Measurements from ENCODE around the gene IFITM2.
"Not testable (repeated sequence)": the region's sequence is repeated elsewhere in the genome, so short reads cannot be mapped to it uniquely, and the experiment has no call there.

IFITM2 gene

DNA sequence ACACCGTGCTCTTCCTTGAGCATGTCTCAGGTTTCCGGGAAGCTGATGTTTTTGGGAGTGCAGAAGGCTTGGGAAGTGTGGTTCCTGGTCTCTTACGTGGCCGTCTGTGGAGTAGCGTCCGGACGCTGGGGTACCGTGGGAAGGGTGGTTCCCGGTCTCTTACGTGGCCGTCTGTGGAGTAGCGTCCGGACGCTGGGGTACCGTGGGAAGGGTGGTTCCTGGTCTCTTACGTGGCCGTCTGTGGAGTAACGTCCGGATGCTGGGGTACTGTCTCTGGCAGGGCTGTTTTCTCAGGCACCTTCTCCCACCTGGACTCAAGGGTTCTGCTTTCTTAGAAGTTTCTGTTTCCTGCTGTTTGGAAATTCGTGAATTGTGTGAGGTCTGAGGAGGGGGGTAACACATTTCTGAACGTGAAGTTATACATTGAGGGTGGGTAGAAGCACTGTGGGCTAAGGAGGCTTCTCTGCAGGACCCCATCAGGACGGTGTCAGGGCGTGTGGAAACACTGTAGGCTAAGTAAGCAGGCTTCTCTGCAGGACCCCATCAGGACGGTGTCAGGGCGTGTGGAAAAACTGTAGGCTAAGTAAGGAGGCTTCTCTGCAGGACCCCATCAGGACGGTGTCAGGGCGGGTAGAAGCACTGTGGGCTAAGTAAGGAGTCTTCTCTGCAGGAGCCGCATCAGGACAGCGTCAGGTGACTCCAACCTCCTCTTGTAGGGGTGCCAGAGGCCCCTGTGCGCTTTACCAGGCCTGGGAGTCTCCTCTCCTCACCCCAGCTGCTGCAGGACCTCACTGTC lies 18.4 kb downstream of the IFITM2 start:
- no peak for DNase-seq (ENCODE audit: low read depth)

DNA sequence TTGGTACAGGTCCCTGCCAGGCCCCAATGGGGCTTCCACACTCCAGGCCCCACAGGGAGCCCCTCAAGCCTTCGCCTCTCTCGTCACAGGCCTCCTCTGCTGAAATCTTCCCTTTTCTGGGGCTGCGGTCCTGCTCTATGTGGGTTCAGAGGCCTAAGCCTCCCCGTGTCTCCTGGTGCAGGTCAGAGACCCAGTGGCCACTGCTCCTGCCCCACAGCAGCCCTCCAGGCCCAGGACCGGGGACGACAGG lies 18.9 kb downstream of the IFITM2 start:
- no peak for DNase-seq (ENCODE audit: low read depth)

DNA sequence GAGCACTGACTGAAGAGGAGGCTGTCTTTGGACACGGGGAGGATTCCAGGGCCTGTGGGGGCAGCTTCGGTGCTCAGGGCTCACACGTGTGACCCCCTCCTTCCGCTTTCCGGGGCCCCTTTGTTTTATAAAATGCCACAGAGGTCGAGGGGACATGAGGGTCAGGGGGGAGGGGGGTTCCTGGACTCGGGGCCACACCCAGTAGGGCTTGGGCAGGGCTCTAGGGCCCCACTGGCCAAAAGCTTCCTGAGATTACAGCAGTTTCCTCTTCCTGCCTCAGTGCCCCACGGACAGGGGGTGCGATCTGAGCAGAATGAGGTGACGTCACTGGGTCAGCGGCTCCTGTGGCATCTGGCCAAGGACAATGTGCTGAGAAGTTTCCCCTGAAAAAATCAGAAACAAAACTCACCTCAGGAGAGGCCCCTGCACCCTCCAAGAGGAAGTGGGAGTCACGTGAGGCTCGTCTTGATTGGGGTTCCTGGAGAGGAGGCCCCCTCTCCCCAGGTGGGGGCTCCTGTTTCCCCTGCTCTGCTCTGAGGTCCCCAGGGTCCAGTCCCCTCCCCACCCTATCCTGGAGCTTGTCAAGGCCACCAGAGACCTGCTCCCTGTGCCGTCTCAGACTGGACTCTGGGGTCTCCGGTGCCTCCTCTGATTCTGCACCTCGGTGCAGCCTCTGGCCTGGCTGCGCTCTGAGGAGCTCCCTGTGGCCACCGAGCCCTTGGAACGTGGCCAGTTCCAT lies 19.4 kb downstream of the IFITM2 start:
- DNase-seq (ENCODE audit: low read depth), result no peak

DNA sequence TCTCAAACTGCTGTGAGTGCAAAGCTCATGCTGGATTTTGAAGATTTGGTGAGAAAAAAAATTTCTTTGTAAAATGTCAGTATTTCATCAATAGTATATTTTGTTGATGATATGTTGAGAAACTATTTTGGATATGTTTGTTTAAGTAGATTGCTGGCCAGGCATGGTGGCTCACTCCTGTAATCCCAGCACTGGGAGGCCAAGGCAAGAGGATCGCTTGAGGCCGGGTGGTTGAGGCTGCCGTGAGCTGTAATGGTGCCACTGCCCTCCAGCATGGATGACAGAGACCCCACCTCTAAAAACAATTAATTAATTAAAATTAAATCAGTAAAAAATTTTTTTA lies 19.9 kb downstream of the IFITM2 start:
- no peak for DNase-seq (ENCODE audit: low read depth)

DNA sequence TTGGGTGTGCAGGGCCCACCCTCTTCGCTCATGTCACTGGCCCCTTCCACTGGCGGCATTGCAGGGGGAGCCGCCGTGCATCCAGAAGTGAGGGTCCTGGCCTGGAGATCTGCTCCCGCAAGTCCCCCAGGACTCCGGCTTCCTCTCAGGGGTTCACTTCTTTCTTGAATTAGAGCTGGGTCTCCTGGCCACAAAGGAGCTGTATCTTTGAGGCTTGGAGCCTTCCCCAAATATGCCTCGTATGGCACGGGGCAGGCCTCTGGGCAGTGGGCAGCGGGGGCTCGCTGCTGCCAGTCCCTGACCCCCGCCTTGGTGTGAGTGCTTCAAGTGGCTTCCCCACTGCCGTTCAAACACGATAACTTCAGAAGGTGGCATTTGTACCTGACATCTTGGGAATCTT lies 20.4 kb downstream of the IFITM2 start:
- no peak for DNase-seq (ENCODE audit: low read depth)

DNA sequence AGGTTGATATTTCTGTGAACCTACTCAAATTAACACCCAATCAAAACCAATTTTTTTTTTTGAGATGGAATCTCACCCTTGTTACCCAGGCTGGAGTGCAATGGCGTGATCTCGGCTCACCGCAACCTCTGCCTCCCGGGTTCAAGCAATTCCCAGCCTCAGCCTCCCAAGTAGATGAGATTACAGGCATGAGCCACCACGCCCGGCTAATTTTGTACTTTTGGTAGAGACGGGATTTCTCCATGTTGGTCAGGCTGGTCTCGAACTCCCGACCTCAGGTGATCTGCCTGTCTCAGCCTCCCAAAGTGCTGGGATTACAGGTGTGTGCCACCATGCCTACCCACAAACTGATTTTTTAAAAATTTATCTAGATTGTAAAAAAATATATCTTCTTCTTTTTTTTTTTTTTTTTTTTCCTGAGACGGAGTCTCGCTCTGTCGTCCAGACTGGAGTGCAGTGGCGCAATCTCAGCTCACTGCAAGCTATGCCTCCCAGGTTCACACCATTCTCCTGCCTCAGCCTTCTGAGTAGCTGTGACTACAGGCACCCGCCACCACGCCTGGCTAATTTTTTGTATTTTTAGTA lies 21.0 kb downstream of the IFITM2 start:
- not testable (repeated sequence) for DNase-seq (ENCODE audit: low read depth)

DNA sequence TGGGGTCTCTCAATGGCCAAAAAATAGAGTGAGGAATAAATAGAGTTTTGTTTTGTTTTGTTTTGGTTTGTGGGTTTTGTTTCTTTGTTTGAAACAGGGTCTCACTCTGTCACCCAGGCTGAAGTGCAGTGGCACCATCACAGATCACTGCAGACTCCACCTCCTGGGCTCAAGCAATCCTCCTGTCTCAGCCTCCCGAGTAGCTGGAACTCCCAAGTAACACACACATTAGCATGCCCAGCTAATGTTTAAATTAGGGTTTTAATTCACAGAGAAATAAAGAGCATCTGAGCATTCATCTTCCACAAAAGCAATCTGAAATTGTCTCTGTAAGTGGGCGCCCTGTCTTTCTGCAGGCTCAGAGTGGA lies 22.3 kb downstream of the IFITM2 start:
- no peak for DNase-seq (ENCODE audit: low read depth)

DNA sequence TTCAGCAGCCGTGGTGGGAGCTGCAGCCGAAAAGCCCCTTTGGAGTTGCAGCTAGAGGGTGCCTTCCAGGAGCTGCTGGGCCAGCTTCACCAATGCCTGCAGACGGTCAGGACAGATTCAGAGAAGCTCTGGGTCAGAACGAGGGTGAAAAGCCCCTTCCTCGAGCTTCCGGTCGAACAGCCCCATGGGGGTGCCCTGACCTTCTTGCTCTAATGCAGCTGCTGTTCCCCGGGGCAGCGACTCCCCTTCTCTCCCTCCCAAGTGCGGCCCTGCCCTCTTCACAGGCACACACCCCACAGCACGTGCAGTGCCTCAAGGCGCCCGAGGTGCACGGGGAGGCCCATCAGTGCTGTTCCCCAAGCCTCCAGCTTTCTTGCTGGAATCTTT lies 22.7 kb downstream of the IFITM2 start:
- DNase-seq (ENCODE audit: low read depth), result no peak

DNA sequence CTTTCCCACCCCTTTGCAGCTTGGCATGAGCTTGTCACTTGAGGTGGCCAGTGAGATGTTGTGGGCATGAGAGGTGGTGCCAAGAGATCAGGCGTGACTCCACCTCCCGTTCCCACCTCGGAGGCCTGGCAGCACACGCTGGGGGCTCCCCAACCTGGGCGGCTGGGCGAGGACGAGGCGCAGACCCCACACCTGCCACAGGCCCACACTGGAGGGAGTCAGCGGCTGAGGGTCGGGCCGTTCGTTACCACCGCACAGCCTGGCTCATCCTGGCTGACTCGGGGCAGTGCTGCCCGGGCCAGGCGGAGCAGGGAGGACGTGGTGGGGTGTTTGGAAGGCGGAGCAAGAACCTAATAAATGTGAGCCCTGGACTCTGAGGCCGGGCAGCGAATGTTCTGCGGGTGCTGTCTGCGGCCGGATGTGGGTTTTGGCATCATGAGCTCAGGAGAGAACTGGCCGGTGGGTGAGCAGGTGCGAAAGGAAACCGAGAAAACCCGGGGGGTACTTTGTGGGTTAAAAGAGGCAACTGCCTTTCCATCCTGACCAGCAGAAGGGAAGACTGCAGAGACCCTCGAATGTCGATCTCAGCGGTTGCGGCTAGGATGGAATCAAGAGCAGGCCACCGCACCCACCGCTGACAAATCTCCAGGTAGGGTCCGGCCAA lies 23.2 kb downstream of the IFITM2 start:
- no peak for DNase-seq (ENCODE audit: low read depth)

DNA sequence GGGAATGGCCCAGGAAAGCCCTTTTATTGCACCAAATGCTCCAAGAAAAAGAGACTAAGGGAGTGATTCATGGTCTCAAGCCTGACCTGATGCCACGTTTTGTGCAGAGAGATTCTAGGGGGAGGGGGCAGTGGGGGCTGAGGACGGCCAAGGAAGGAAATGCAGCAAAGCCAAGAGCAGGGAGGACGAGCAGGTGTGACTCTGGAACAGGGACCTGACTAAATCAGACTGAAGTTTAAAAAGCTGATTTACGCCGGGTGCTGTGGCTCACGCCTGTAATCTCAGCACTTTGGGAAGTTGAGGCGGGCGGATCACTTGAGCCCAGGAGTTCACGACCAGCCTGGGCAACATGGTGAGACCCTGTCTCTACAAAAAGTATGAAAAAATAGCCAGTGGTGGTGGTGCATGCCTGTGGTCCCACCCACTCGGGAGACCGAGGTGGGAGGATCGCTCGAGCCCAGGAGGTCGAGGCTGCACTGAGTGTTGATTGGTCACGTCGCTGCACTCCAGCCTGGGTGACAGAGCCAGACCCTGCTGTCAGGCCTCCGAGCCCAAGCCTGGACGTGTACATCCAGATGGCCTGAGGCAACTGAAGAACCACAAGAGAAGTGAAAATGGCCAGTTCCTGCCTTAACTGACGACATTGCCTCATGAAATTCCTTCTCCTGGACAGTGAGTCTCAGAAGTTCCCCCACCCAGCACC lies 23.9 kb downstream of the IFITM2 start:
- DNase-seq (ENCODE audit: low read depth), result no peak

DNA sequence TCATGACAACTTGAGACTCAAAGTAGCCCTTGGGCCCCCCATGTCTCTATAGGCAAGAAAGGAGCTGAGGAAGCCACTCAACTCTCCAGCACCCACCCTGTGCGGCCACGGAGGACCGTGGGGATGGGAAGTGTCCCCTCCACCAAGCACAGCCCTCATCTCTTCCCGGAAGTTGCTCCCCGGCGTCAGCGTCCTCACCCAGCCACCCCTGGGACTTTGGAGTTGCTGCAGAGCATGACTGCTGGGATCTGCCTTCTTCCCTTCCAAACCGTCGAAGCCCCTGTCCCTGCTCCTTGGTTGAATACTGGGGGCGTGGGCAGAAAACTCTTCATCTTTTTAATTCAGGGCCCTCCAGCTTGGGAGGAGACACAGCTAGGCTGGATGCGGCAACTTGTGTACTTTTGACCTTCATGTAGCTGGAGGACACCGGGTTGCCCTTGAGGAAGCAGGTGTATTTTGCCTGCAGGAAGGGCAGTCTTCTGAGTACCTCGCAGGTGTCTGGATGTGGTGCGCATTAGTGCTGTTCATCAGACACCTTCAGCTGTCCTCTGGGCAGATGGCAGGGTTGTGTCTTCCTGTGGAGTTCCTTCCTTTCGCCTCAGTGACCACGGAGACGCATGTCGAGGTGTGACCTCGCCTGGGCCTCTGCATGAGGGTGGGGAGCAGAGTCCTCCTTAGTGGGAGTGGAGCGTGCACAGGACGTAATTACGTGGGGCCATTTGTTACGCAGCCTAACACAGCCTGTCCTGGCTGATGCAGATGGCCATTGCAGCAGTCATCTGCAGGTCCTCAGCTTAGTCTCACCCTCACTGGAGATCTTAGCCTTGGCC lies 25.2 kb downstream of the IFITM2 start:
- no peak for DNase-seq (ENCODE audit: low read depth)

DNA sequence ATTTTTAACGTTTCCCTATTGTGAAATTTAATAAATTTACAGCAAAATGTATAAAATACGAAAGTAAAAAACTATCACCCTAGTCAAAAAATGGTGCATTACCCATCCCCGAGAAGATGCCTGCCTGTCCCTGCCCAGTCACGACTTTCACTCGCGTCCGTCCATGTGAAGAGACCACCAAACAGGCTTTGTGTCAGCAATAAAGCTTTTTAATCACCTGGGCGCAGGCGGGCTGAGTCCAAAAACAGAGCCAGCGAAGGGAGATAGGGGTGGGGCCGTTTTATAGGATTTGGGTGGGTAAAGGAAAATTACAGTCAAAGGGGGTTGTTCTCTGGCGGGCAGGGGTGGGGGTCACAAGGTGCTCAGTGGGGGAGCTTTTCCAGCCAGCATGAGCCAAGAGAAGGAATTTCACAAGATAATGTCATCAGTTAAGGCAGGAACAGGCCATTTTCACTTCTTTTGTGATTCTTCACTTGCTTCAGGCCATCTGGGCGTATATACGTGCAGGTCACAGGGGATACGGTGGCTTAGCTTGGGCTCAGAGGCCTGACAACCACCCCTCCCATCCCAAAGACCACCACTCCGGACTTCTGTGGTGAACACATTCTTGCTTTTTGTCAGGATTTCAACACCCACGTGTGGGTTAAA lies 26.1 kb downstream of the IFITM2 start:
- DNase-seq (ENCODE audit: low read depth), result not testable (repeated sequence)

DNA sequence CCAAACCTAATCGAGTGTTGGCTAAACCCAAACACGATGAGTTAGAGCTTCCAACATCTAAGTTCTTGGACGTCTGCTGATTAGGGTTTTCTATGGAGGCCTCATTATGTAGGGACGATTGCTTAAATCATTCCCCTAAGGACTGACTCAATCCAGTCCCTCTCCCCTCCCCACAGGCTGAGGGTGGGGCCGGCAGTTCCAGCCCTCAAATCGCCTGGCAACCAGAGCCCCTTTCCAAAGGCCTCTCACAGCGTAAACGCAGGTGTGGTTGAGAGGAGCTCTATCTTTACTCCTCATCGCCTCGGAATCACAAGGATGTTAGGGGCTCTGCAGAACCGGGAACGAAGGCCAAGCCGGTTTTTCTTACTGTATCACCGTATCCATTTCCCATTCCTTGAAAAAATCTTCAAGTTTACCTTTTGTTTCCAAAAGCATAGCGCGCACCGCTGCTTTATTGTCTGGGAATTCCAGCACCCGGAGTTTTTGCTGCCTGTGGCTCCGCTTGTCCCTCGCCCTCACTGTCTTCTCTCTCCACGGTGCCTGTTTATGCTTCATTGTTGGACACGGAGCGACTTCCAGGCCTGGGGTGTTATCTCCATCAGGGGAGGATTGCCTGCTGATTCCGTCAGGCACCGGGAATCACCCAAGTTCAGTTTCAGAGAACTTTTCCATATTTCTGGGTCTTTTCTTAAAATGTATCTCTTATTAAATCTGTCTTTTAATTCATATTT lies 26.8 kb downstream of the IFITM2 start:
- DNase-seq (ENCODE audit: low read depth), result no peak

DNA sequence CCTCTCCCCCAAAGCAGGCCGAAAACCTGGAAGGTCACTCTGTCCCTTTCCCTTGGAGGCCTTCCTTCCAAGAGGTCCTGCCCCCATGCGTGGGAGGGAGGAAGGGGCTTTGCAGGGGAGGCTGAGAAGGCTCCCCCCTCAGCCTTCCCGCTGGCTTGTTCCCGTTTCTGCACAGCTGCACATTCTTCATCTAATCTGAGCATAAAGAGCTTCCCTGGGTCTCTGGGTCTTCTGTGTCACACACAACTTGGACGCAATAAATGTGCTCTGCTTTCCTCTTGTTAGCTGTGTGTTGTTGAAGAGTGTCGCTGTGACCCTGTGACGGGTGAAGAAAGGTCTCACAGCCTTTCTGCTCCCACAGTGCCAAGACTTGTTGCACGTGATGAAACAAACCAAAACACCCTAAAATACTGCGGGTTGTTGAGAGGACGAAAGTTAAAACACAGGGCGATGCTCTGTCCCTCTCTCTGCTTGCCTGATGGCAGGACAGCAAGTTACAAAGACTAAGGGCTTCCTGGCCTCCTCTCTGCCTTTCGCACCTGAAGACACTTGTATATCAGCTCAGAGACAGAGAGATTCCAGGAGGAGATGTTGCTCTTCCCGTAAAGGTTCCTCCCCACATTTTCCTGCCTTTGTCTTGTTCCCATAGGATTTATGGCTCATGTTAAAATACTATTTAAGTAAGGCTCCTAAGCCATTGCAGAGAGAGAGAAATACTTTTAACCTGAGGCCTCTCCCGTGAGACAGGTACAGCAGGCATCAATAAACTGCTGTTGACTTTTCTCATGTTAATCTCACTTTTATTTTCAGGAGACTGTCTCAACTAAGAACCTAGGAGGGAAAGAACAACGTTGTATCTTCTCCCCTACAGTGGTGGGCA lies 28.4 kb downstream of the IFITM2 start:
- DNase-seq (ENCODE audit: low read depth), result no peak

DNA sequence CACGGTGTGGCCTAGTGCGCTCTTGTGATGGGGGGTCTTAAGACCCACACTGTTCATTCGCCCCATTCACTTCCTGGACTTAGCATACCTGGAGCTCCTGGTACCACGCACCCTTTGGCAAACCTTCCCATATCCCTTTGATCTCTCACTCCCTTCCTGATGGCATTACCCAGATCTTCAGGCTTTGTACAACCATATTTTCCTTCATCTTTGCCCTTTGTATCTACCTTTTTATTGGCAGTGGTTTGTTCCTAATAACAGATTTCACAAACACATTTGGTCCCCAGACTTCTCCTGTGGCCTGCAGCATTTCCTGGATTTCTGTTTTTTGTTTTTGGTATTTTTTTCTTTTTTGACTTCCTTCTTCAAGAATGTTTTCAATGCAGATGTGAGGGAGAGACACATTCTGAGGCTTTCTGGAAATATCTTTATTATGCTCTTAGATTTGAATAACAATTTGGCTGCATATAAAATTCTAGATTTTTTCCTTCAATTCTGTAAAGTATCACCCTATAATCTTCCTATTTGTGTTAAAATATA lies 29.1 kb downstream of the IFITM2 start:
- no peak for DNase-seq (ENCODE audit: low read depth)

DNA sequence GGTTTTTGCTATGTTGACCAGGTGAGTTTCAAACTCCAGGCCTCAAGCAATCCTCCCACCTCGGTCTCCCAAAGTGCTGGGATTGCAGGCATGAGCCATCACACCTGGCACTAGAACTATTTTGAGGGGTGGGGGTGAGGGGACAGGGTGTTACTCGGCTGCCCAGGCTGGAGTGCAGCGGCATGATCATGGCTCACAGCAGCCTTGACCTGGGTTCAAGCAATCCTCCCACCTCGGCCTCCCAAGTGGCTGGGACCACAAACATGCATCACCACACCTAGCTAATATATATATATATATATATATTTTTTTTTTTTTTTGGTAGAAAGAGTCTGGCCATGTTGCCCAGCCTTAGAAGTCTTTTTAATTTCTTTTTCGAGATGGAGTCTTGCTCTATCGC lies 30.1 kb downstream of the IFITM2 start:
- DNase-seq (ENCODE audit: low read depth), result no peak

DNA sequence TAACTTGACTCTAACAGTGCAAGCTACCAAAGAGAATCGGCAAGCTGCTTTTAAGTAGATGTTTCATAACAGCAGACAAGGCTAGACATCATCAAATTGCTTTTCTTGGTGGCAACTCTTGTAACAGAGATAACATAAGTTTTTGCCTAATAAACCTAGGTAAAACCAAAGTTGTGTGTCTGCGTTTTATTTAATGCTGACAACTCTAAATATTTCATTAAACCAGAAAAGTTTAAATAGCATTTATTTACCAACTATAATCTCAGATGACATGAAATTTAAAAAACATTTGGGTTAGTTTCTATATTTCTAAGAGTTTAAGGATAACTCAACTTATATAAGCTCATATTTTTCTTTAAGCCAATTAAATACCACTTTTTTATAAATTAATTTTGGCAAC lies 32.3 kb downstream of the IFITM2 start:
- DNase-seq (ENCODE audit: low read depth), result no peak

DNA sequence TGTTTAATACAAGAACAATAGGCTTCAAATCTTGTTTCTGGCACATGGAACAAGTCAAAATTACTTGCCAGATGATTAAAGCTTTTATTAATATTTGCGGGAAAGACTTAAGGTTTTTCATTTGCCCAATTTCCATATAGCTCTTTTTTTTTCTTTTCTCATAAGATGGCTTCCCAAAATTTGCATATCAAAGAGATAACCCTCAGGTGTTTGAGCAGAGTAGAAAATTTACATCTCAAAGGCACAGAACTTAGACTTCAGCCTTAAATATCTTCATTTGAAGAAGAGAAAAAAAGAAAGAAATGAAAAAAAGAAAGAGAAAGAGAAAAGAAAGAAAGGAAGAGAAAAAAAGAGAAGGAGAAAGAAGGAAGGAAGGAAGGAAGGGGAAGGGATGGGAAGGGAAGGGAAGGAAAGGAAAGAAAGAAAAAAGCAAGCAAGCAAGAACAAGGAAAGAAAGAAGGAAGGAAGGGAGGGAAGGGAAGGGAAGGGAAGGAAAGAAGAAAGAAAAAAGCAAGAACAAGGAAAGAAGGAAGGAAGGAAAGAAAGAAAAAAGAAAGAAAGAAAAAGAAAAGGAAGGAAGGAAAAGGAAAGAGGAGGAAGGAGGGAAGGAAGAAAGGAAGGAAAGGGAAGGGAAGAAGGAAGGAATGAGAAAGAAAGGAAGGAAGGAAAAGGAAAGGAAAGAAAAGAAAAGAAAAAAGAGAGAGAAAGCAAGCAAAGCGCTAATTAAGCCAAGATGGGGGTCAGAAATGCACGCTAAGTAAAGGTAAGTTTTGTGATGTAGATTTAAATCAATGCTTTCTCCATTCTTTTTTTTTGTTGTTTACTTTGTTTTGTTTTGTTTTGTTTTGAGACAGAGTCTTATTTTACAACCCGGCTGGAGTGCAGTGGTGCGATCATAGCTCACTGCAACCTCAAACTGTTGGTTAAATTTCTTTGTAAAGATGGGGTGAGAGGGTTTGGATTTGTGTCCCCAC lies 33.2 kb downstream of the IFITM2 start:
- no peak for DNase-seq (ENCODE audit: low read depth)
